ENCODE measurements around the gene RAPGEF1. TPM values are rescaled to one million over a fixed set of nuclear protein-coding genes. Genes with fewer than 3 reads are reported as not detected.

The RAPGEF1 gene
- total and polyA plus RNA-seq, 12 donors, result 39.6 to 135 (median 111) TPM

DNA sequence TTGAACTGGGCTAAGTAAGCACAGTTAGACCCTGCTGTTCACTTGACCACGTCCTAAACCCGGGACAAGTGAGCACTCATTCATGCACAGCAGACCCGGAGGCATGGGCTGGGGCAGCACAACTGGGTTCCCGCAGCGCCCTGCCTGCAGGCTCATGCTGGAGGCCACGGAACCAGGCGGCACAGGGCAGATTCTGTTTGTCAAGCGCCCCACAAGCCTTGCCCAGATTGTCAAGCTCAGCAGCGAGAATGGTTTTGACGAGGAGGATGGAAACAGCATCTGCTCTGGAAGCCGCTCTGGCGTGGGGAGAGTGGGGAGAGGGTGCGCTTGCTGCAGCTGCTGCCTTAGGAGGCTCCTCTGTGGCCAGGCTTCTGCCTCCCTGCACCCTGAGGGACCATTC lies 161.9 kb downstream of the RAPGEF1 start:
- peaks cover 0 to 29% (median 13%) of the 10 kb centered on the region in 9 donors for H3K4me1 ChIP-seq
- DNase-seq, result no peak
- no peaks in the 10 kb centered on the region for H3K27me3 ChIP-seq
- H3K9me3 ChIP-seq, result no peaks in the 10 kb centered on the region
- no peak for ATAC-seq
- peak overlapping the region in 1 of 10 donors; percentile 71 for H3K27ac ChIP-seq
- TF ChIP-seq, protein P1, sequence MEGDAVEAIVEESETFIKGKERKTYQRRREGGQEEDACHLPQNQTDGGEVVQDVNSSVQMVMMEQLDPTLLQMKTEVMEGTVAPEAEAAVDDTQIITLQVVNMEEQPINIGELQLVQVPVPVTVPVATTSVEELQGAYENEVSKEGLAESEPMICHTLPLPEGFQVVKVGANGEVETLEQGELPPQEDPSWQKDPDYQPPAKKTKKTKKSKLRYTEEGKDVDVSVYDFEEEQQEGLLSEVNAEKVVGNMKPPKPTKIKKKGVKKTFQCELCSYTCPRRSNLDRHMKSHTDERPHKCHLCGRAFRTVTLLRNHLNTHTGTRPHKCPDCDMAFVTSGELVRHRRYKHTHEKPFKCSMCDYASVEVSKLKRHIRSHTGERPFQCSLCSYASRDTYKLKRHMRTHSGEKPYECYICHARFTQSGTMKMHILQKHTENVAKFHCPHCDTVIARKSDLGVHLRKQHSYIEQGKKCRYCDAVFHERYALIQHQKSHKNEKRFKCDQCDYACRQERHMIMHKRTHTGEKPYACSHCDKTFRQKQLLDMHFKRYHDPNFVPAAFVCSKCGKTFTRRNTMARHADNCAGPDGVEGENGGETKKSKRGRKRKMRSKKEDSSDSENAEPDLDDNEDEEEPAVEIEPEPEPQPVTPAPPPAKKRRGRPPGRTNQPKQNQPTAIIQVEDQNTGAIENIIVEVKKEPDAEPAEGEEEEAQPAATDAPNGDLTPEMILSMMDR (IDR thresholded peaks at IDR 0.05), result no peak
- peaks cover 0 to 99% (median 42%) of the 10 kb centered on the region in 9 donors for H3K36me3 ChIP-seq
- intact Hi-C loops (cut with DNase I), result no loop called here
- 91 to 93% methylated on average over 13 of the region's 13 CpGs for WGBS, 2 donors
- H3K4me3 ChIP-seq, result no peak overlapping the region

DNA sequence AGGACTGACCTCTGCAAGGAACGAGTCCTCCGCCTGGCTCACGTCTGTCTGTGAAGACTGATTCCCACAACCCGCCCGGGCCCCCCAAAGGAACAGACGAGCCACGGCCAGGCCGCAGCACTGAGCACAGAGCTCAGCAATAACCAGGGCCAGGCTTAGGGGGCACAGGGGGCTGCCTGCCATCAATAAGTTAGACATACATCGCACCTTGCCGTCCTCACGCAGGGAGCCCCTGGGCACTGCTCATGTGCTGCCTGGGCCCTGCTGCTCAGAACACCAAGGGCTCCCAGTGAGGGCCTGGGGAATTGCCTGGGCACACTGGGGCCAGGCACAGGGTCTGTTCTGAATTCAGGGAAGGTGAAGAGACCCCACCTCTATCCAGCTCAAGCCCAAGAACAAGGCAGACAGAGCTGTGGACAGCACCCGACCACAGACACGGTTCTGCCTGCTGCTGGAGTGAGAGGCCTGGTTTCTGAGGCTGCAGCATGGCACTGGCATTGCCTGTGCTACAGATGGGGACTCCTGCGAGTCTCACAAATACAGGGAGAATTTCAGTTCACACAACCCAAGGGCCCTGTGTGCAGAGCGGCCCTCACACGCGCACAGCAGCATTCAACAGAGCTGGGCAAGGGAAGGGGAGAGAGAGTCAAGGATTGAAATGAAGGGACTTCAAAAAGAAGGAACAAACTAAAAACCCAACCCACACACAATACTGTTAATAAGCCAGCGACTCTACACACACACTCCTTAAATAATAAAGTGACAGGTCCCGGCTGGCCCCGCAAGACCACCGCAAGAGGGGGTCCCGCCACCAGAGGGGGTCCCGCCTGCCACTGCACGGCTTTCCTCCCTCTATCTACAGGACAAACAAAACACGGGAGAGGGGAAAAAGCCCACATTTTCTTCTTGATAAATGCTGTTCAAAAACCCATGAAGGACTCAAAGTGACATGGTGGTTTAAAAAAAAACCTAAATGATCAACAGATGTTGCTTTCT lies 162.6 kb downstream of the RAPGEF1 start:
- DNase-seq (no peak), ATAC-seq (no peak)
- H3K4me1 ChIP-seq, result peaks cover 0 to 29% (median 13%) of the 10 kb centered on the region in 9 donors
- no peak overlapping the region for H3K27ac ChIP-seq
- TF ChIP-seq, protein P1 (IDR thresholded peaks at IDR 0.05), result no peak
- H3K9me3 ChIP-seq, result no peaks in the 10 kb centered on the region
- 89 to 91% methylated on average over 25 of the region's 25 CpGs for WGBS, 2 donors
- H3K4me3 ChIP-seq, result no peak overlapping the region
- intact Hi-C loops (cut with DNase I), result no loop called here
- peaks cover 0 to 99% (median 35%) of the 10 kb centered on the region in 9 donors for H3K36me3 ChIP-seq
- no peaks in the 10 kb centered on the region for H3K27me3 ChIP-seq

DNA sequence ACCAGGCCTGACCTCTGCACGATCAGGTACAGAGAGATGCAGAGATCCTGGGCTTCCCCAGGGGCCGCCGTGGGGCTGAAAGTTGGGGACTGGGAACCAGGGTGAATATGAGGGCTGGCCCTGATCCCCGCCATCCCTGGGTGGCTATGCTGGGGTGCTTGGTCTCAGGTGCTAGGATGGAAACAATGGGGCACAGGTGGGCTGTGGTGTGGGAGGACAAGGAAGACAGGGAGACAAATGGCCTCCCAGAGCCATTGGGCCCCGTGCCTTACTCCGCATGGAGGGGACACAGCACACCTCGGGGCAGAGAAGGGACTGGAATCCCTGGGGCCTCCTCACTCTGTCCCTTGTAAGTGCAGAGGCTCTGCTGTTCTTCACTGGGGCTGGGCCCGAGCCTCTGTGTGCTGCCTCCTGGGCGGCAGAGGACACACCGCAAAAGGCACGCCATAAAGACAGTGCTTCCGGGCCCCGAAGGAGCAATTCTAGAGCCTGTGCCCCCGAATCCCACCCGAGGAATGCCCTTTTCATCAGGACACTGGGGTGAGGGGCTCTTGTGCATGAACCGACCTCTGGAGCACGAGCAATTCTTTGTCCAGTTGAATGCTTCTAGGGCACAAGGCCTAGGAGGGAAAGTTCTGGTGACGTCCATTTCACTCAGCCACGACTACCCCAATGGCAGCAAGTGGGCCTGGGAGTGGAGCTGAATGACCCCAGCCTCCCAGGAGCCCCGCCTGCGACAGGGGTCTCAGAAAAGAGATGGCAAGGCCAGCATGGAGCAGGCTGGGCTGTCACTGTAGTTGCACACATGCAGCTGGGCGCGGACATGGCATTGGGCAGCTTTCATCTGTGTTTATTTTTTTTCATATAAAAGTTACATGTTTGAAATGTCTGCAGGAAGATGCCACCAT lies 163.7 kb downstream of the RAPGEF1 start:
- H3K4me1 ChIP-seq, result peaks cover 0 to 29% (median 13%) of the 10 kb centered on the region in 9 donors
- H3K9me3 ChIP-seq, result no peaks in the 10 kb centered on the region
- TF ChIP-seq, protein P1 (IDR thresholded peaks at IDR 0.05), result no peak
- no peak overlapping the region for H3K27ac ChIP-seq
- H3K4me3 ChIP-seq, result no peak overlapping the region
- WGBS, 2 donors, result 92 to 93% methylated on average over 23 of the region's 23 CpGs
- no peak for DNase-seq
- no peak for ATAC-seq
- no peaks in the 10 kb centered on the region for H3K27me3 ChIP-seq
- intact Hi-C loops (cut with DNase I), result no loop called here
- H3K36me3 ChIP-seq, result peaks cover 0 to 99% (median 34%) of the 10 kb centered on the region in 9 donors
